Natural killer cell (primary cell): Measurements from ENCODE around the gene ASTN2. TPM values are rescaled to one million over a fixed set of nuclear protein-coding genes. Genes with fewer than 3 reads are reported as not detected.

Experiments used
- ATAC-seq, 3 donors: fragments of 150-1000 bp in 2 of 3; fragments of 200-7000 bp in 1 of 3; cut with Tn5 transposase; 1 replicate in 1 of 3; 2 replicates in 2 of 3; pipeline ENCODE4 v1.10.0; 2021; ENCODE audit warnings: mild to moderate bottlenecking in 2 of 3, moderate library complexity in 2 of 3
- DNase-seq, 2 donors: peaks; one replicate each; pipeline versions ENCODE4 v3.0.0 to v3.0.0-alpha.2; 2013 to 2021; ENCODE audit warnings: mixed read lengths in 1 of 2
- H3K27ac ChIP-seq: one replicate; pipeline ENCODE4 v1.5.1; 2013; ENCODE audit warnings: mild to moderate bottlenecking, low read length
- H3K27me3 ChIP-seq: one replicate; pipeline ENCODE4 v1.6.1; 2013; ENCODE audit warnings: low read length; ENCODE audit not compliant: control insufficient read depth, insufficient read depth
- H3K36me3 ChIP-seq: one replicate; pipeline ENCODE4 v1.6.1; 2013; ENCODE audit warnings: low read length; ENCODE audit not compliant: control insufficient read depth, insufficient read depth
- H3K4me1 ChIP-seq: one replicate; pipeline ENCODE4 v1.6.1; 2013; ENCODE audit warnings: low read length; ENCODE audit not compliant: control insufficient read depth, insufficient read depth
- H3K4me3 ChIP-seq: one replicate; pipeline ENCODE4 v1.5.1; 2013; ENCODE audit warnings: low read length
- H3K9me3 ChIP-seq: one replicate; pipeline ENCODE4 v1.6.1; 2013; ENCODE audit warnings: low read length; ENCODE audit not compliant: control insufficient read depth, insufficient read depth
- H3K27ac Mint-ChIP-seq, 2 donors: one replicate each; pipeline ENCODE4 v1.8.0; 2022; ENCODE audit warnings: mild to moderate bottlenecking in 2 of 2, mixed read lengths in 2 of 2, moderate library complexity in 1 of 2
- H3K27me3 Mint-ChIP-seq, 2 donors: one replicate each; pipeline ENCODE4 v1.8.0; 2022; ENCODE audit warnings: low read depth in 2 of 2, mixed read lengths in 2 of 2
- H3K36me3 Mint-ChIP-seq: one replicate; pipeline ENCODE4 v1.8.0; 2022; ENCODE audit warnings: mixed read lengths
- H3K4me1 Mint-ChIP-seq, 2 donors: one replicate each; pipeline ENCODE4 v1.8.0; 2022; ENCODE audit warnings: mixed read lengths in 2 of 2
- H3K4me3 Mint-ChIP-seq: one replicate; pipeline ENCODE4 v1.8.0; 2022; ENCODE audit warnings: mild to moderate bottlenecking, moderate library complexity, mixed read lengths
- H3K9me3 Mint-ChIP-seq, 2 donors: one replicate each; pipeline ENCODE4 v1.8.0; 2022; ENCODE audit warnings: mixed read lengths in 2 of 2
- WGBS: methylation state at CpG from one replicate; pipeline ENCODE4 v1.1.7; 2013; ENCODE audit warnings: missing lambda C conversion rate; ENCODE audit not compliant: insufficient coverage; 5-methylcytosine and 5-hydroxymethylcytosine counted together
- intact Hi-C: fragments of 100-400 bp; cut with micrococcal nuclease; formaldehyde crosslinking; loops from one replicate; pipeline ENCODE4 v1.14.2; 2022
- total RNA-seq, 4 donors: library from RNA; stranded (reverse); fragments of 120-200 nt in 1 of 4; gene quantifications; one replicate each; pipeline versions ENCODE4 v1.2.3 to v1.2.4, GENCODE V29; 2013 to 2022
- TF ChIP-seq, protein P1 (sequence below): fragments of 200-600 bp; IDR thresholded peaks from one replicate; pipeline ENCODE4 v1.8.0; 2022; ENCODE audit warnings: antibody characterized with exemption

The ASTN2 gene
- total RNA-seq, 3 donors from 2014 or later (not counting 1 experiment from before 2014, with no cell fraction given) = 3.0 to 3.5 (median 3.2) TPM

DNA sequence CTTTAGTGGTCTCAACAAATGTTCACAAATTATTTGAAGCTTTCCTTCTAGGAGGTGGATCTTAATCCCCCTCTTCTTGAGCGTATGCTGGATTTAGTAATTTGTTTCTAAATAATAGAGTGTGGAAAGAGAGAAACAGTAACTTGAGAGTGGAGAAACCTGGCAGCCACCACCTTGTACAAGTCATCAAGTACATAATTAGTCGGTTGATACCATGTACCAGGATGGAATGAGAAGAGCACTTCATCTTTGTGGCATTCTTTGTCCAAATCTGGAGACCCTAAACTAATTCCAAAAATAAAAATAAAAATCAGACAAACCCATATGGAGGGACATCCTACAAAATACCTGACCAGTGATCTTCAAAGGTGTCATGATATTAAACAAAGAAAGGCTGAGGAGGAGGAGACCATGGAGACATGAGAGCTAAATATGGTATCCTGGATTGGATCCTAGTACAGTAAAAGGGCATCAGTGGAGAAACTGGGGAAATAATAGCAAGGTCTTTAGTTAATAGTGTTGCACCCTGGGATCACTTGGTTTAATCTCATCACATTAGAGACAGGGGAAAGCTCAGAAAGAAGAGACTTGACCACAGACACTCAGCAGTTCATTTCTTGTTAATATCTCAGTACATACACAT lies 147.9 kb downstream of the ASTN2 start:
- H3K36me3 ChIP-seq = no peaks in the 10 kb centered on the region
- H3K36me3 Mint-ChIP-seq = no peaks in the 10 kb centered on the region
- H3K9me3 Mint-ChIP-seq = peaks cover 0 to 8% of the 10 kb centered on the region in 2 donors
- no peak overlapping the region for H3K27ac ChIP-seq
- H3K4me3 Mint-ChIP-seq = no peak overlapping the region
- H3K27me3 ChIP-seq = no peaks in the 10 kb centered on the region
- no peak overlapping the region for H3K27ac Mint-ChIP-seq
- TF ChIP-seq, protein P1, sequence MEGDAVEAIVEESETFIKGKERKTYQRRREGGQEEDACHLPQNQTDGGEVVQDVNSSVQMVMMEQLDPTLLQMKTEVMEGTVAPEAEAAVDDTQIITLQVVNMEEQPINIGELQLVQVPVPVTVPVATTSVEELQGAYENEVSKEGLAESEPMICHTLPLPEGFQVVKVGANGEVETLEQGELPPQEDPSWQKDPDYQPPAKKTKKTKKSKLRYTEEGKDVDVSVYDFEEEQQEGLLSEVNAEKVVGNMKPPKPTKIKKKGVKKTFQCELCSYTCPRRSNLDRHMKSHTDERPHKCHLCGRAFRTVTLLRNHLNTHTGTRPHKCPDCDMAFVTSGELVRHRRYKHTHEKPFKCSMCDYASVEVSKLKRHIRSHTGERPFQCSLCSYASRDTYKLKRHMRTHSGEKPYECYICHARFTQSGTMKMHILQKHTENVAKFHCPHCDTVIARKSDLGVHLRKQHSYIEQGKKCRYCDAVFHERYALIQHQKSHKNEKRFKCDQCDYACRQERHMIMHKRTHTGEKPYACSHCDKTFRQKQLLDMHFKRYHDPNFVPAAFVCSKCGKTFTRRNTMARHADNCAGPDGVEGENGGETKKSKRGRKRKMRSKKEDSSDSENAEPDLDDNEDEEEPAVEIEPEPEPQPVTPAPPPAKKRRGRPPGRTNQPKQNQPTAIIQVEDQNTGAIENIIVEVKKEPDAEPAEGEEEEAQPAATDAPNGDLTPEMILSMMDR = no peak
- no peaks in the 10 kb centered on the region for H3K27me3 Mint-ChIP-seq
- H3K4me3 ChIP-seq = no peak overlapping the region
- H3K4me1 ChIP-seq = no peaks in the 10 kb centered on the region
- ATAC-seq (no peak), DNase-seq (no peak)
- WGBS = 100% methylated on average over 1 of the region's 2 CpGs
- intact Hi-C loops = no loop called here
- H3K9me3 ChIP-seq = no peaks in the 10 kb centered on the region
- no peaks in the 10 kb centered on the region for H3K4me1 Mint-ChIP-seq

DNA sequence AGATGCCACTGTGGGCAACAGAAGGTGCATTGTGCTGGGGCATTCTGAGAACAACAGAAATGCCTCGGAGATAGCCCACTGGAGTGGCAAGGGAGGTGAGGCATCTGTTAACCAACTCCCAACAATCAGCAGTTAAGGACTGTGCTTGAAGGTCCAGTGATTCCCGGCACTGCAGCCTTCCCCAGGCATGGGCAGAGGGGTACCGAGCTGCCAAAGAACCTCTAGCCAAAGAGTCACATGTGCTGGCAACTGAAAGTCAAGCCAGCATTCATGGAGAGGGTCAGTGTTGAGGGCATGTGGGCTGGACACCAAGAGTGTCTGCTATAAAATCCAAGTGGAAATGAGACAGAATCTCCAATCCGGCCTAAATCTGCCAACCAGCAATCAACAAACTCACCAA lies 149.6 kb downstream of the ASTN2 start:
- Mint-ChIP-seq H3K4me3 (no peak overlapping the region), H3K36me3 (no peaks in the 10 kb centered on the region)
- intact Hi-C loops = no loop called here

DNA sequence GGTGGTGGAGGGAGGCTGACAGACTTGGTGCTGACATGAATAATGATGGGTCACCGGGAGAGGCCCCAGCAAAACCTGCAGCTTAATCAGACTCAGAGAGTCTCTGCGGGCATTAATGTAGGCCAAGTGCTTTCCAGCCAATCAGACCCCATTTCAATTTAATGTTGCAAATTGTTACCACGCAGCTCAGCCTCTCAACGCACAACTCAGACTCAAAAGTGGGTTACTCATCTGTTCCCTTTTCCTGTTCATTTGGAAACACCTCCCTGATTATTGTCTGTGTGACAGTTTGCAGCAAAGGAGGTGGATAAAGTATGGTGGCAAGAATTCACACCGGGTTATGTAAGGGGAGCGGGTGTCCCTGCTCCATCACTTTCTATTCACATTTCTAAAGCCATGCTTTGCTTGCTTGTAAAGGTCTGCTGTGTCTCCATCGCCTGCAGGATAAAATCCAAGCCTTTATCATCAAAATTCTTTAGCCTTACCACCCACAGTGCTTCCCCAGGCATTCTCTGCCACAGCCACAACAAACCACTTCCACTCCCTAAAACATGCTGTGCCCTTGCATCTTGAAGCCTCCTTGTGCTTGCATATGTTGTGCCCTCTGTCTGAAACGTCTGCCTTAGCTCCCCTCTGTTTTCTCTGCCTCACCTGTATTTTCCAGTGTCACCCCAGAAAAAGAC lies 156.5 kb downstream of the ASTN2 start:
- Mint-ChIP-seq H3K4me1 (no peaks in the 10 kb centered on the region), H3K27ac (no peak overlapping the region), H3K36me3 (no peaks in the 10 kb centered on the region), H3K27me3 (peaks cover 0 to 4% of the 10 kb centered on the region in 2 donors), H3K9me3 (peaks cover 3 to 7% of the 10 kb centered on the region in 2 donors), H3K4me3 (no peak overlapping the region)
- Histone ChIP-seq H3K36me3 (no peaks in the 10 kb centered on the region), H3K9me3 (no peaks in the 10 kb centered on the region), H3K4me3 (no peak overlapping the region), H3K27me3 (no peaks in the 10 kb centered on the region), H3K4me1 (no peaks in the 10 kb centered on the region), H3K27ac (no peak overlapping the region)
- DNase-seq (no peak), ATAC-seq (no peak)
- WGBS = 71% methylated on average over 8 of the region's 8 CpGs
- TF ChIP-seq, protein P1 = no peak
- intact Hi-C loops = no loop called here

More for the DNA sequence above, 149.6 kb downstream of the ASTN2 start:
- Mint-ChIP-seq H3K27ac (no peak overlapping the region), H3K9me3 (peaks cover 0 to 8% of the 10 kb centered on the region in 2 donors), H3K4me1 (no peaks in the 10 kb centered on the region), H3K27me3 (no peaks in the 10 kb centered on the region)
- Histone ChIP-seq H3K27me3 (no peaks in the 10 kb centered on the region), H3K4me3 (no peak overlapping the region), H3K27ac (no peak overlapping the region), H3K36me3 (no peaks in the 10 kb centered on the region), H3K9me3 (no peaks in the 10 kb centered on the region), H3K4me1 (no peaks in the 10 kb centered on the region)
- WGBS = 75% methylated on average over 3 of the region's 4 CpGs
- DNase-seq (no peak), ATAC-seq (no peak)
- TF ChIP-seq, protein P1 = no peak
